Measurements from ENCODE around the gene DGKI. TPM values are rescaled to one million over a fixed set of nuclear protein-coding genes. Genes with fewer than 3 reads are reported as not detected.

Gene DGKI
- total RNA-seq, 1 donor: under 0.01 TPM

DNA sequence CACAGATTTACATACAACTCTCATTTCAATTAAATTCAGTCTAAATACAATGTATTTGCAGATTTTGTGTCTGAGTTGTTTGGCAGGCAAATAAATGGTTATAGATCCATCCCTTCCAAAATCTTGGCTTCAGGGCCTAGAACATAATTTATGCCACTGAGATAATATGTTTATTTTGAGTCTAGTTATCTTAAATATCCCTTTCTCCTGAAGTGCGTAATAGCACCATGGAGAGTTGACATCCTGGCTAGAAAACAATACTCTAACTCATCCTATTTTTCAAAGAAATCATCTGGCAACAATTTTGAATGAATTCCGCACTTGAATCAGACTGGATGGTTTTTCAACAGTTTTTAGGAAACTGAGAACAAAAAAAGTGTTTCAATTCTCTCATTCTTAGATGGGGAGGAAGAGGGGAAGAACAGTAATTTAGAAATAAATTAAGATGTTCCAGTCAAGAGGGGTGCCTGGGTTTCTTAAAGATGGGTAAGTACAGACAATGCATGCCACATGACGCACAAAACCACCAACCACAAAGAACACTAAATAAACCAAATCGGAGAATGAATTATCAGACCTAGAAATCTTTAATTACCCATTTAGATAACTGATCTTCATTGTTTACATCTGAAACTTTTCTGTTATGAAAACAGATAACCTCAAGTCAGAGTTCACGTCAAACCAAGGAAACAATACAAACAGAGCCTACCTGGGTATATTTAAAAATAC is 274.6 kb downstream of the DGKI start:
- DNase-seq (ENCODE audit: low read depth in 2 of 3, low spot score in 2 of 3): no peak

DNA sequence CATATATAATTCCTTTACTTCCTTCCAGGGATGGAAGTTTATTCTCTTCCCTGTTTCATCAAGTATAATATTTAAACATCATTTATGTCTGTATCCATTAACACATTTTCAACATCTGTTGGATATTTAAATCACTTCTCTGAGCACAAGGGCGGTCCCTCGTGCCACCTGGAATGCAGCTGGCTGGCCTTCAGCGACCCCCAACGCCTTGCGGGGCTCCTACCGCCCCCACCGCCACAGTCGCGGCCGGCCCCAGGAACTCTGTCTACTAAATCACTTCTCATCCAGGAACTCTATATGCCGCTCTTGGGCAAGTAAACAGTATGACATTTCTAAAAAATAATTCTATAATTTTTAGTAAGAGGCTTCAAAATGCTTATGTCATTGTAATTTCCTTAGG is 282.1 kb downstream of the DGKI start:
- DNase-seq (ENCODE audit: low read depth in 2 of 3, low spot score in 2 of 3): no peak

DNA sequence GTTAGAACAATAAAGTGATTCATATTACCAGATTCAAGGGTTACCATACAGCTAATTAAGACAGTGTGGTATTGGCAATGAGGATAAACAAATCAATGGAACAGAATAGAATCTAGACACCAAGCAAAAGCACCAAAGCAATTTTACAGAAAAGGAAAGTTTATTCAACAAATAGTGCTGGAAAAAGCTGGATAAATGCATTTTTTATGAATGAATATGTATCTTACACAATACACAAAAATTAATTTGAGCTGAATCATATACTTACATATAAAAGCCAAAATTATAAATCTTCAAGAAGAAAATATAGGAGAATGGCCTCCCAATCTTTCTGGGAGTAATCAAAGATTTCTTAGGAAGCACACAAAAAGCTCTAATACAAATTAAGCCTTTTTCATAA is 282.8 kb downstream of the DGKI start:
- no peak for DNase-seq (ENCODE audit: low read depth in 2 of 3, low spot score in 2 of 3)

DNA sequence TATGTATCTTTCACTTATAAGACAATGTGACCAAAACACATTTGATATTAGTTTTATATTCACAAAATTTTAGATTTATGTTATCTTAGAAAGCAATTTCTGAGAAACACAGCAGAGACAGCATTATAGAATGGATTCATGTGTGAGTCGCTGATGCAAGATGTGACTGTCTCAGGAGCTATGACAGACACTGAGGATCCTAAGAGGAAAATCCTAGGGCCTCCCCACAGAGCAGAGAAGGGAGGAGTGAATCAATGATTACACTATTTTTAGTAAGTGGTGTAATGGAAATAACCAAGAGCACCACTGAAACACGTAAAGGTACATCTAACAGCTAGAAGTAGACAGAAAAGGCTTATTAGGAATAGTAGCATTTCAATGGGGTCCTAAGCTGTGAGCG is 299.3 kb downstream of the DGKI start:
- no peak for DNase-seq (ENCODE audit: low read depth in 2 of 3, low spot score in 2 of 3)

DNA sequence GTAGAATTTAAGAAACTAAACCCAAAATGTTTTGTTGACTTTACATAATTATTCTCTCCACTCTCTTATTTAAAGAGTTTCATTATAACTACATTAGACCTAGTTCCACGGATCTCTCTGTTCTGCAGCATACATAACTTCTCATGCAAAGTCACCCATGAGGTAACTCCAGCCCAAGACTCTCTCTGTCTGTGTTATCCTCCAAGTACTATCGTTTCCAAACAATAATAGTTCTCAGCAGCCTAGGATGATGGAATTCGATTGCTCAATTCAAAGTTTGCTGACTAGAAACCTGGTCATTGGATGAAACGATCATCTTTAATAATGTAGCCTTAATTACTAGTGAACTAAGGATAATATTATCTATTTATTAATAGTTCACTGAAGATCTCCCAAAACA is 300.1 kb downstream of the DGKI start:
- no peak for DNase-seq (ENCODE audit: low read depth in 2 of 3, low spot score in 2 of 3)

DNA sequence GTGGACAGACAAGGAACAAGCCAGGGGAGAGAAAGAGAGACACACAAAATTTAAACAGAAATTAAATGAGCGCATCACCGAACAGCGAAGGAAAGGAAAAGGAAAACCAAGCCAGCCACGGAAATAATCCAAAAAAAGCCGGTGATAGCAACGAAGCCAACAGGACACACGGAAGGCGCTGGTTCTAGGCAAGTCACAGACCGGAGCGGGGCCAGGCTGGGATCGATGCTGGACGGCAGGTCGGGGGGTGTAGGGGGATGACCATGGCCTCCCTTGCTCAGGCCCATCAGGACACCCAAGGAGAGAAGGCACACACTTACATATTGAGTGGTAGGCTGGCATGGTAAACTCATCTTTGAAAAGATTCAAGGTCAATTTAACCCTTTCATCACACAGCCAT is 300.8 kb downstream of the DGKI start:
- no peak for DNase-seq (ENCODE audit: low read depth in 2 of 3, low spot score in 2 of 3)

DNA sequence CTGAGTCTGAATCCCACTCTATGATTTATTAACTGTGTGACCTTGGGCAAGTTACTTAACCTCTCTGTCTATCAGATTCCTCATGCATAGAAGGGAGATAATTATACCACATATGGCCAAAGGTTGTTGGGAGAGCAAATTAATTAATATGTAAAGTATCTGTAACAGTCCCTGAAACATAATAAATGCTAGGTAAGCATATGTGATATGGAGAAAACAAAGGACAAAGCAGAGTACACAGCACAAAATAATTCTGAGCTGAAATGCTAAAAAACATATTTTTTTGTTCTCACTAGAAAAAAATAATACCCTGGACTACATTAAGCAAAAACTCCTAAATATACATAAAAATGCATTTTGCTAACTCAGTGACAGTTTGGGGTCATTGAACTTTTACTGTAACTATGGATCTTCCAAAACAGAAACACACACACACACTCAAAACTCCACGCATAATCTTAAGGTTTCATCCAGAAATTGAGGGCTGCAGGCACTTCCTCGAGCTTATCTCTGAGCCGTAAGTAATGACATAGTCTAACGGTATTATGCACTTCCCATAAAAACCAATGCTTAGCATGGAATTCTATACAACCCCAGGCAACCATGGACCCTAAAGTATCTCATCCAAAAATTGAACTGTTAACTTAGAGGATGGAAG is 301.6 kb downstream of the DGKI start:
- DNase-seq (ENCODE audit: low read depth in 2 of 3, low spot score in 2 of 3): peak in 2 of 3 donors; percentile 43 to 74

DNA sequence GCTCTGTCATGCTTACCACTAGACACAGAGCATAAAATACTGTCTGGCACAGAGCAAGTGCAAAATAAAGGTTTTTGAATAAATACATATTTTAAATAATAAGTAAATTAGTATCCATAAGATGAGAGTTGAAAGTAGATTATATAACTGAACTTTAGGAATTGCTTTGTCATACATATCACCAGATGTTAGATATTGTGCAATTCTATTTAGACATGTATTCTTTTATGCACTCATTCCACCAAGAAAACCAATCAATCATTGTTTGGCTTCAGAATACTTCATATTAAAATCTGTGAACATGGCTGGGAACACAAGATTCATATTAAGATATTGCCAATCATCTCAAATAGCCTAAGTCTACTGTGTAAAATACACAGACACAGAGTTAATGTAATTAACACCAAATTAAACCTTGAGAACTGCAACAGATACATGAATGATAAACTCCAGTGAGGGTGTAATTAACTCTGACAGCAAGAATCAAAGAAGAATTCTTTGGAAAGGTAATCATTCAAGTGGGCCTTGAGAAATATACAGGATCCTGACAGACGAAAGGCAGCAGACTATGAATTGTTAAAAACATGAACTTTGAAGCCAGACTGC is 302.2 kb downstream of the DGKI start:
- peak in 1 of 3 donors; percentile 36 for DNase-seq (ENCODE audit: low read depth in 2 of 3, low spot score in 2 of 3)

DNA sequence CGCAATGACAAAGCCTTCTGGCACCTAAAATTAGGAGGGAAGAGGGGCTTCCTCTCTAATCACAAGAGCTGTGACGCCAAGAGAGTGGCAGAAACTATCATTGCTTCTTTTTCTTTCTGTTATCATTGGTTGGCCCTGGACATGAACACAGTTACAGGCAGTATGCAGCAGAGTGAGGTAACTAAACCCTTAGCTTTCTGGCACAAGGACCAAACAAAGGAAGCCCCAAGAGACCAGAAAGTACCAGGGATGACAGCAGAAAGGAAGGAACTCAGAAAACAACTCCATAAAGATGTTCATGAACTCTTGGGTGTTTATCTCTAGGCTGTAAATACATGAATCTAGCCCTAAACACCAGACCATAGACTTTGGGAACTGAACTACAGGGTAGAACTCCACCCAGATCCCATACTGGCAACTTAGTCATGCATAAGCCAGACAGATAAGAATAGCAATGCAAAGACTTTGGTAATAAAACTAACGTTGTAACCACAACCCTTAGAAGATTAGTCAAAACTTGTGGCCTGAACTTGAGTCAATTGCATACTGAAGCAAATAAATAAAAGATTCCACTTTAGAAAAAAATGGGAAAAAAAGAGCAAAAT is 307.6 kb downstream of the DGKI start:
- DNase-seq (ENCODE audit: low read depth in 2 of 3, low spot score in 2 of 3): no peak

DNA sequence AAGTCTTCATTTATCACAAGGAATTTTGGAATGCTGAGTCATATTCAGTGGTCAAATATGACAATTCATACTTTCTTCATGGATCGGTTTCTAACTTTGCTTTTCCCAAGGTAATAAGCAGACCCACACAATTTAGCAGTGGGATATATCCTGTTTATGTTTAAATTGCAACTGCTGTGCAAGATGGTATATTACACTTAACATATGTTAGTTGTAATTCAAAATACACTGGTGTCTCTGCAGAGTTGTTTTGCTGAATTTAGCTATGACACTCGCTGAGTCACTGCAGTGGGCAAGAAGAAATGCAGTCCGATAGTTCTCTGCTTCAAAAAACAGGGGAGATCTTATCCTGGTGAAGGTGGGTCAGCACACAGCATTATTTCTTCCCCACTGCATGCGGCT is 308.4 kb downstream of the DGKI start:
- no peak for DNase-seq (ENCODE audit: low read depth in 2 of 3, low spot score in 2 of 3)

DNA sequence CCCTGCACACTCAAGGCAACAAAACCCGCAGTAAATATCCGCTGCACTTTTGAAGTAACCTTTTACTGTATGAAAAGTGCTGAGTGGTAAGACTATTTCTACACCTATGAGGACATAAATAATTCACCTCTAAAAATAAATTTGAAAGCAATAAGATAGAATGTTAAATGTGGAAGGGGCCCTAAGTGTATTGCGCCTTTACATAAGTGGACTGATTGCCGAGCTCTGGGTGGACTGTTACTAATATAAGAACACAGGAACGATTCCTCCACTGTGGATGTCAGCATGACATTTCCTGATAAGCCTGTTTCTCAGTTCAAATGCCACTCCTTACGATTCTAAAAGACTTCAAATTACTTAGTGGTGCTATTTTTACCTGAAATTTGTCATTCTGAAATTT is 311.2 kb downstream of the DGKI start:
- DNase-seq (ENCODE audit: low read depth in 2 of 3, low spot score in 2 of 3): no peak

DNA sequence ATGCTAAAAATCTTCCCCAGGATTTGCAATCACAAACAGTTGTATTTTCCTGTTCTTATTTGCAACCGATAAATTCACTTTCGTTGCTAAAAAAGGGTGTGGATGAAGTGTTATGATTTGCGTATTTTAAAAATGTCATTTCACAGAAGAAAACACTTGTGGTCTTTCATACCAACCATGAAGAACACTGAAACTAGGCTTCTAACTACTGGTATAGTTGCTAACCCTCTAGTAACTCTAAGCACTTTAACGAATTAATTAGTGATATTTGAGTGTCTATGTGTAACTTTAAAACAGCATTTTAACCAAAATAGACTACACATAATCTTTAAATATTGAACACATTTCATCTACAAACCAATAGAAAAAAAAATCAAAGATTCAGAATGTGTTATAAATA is 315.1 kb downstream of the DGKI start:
- DNase-seq (ENCODE audit: low read depth in 2 of 3, low spot score in 2 of 3): no peak

DNA sequence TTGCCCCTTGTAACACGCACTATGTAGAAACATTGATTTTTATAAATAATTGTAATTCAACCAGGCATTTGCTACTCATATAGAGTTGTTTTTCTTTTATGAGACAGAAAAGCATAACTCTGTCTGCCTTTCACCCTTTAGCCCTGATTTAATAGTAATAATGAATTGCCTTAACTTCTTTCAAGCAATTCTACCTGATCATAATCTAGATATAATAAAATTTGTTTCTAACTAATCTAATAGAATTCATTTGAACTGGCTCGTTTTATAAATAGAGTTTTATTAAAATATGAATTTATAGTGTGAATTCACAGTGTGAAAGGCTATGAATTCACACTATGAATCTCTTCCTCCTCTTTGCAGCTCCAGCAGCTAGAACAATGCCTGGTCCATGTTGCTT is 319.1 kb downstream of the DGKI start:
- no peak for DNase-seq (ENCODE audit: low read depth in 2 of 3, low spot score in 2 of 3)

DNA sequence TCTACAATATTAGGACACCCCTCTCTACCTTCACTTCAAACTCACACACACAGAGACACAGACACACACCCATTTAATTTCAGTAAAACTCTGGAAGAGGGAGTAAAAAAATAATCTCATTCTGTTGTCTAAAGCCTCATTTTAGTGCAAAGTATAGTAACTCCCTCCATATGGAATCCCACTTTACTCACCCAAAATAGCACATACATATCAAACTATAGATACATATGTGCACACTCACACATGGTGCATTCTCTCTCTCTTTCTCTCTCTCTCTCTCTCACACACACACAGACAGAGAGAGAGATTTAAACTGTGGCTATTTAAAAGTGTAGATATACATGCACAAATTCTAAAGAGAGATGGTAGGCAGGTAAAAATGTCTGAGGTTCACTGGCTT is 323.6 kb downstream of the DGKI start:
- DNase-seq (ENCODE audit: low read depth in 2 of 3, low spot score in 2 of 3): no peak

DNA sequence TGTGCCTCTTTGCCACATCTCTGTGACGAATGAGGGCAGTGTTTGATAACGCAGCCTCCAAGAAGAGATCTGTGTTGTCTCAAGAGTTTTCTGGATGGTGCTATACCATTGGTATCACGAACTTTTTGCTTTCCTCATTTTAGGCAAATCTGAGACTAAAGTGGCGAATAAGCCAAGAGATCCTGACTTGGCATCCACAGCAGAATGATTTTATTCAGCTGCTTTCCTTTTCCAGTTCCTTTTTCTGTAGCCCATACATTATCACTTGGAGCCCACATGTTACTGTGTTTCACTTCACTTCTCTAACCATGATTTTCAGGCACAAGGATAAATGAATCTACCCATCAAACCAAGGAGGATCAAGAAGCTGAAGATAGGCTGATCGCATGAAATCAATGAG is 325.3 kb downstream of the DGKI start:
- no peak for DNase-seq (ENCODE audit: low read depth in 2 of 3, low spot score in 2 of 3)

DNA sequence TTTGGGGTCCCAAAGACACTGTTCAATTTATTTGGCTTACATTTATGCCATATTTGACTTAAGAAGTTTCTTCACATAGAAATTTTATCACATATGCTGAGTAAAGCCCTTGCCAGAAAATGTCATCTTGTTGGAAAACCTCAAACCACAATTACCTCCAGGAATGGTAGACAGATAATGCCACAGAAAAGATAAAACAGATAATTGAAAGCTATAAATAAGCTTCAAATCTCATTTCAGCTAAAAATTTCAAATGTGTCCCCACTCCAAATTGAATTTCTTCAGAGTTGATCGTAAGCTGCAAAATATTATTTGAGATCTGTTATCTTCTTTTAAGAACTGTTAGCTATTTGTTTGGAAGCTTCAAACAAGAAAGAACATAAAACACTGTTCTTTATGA is 326.8 kb downstream of the DGKI start:
- no peak for DNase-seq (ENCODE audit: low read depth in 2 of 3, low spot score in 2 of 3)

DNA sequence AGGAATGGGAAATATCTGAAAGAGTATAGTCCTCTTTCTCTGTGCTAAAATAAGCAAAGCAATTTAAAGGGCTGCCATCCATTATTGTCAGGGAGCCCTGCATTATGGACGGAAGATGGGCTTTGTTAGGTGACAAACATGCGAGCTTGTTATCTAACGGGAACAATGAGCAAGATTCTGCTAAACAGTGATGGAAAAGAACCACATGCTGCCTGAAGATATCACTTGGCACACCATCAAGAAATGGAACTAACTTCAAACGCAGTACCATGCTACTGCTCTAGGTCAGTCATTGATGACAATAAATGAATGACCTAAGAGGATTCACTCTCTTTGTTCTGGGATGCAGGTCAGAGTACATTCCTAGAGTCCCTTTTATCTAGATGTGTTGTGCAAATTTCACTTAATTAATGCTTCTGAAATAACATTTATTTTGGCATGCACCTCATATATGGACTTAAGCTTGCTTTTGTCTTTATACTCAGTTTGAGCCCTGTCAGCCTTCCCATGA is 327.5 kb downstream of the DGKI start:
- no peak for DNase-seq (ENCODE audit: low read depth in 2 of 3, low spot score in 2 of 3)

DNA sequence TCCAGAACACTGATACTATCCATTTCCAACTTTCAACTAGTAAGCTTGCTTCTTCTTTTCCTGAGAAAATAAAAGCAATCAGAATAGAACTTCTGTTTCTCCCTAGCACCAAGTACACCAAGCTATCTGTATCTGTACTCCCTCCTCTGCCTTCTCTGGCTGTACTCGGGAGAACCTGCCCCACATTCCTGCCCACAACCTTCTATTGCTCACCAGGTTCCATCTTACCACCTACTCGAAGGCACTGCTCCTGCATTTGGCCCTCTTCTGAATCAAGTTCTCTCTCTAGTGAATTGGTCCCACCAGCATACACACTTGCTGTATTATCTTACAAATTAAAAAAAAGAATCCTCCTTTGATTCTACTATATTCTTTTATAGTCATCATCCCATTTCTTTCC is 333.7 kb downstream of the DGKI start:
- DNase-seq (ENCODE audit: low read depth in 2 of 3, low spot score in 2 of 3): no peak

DNA sequence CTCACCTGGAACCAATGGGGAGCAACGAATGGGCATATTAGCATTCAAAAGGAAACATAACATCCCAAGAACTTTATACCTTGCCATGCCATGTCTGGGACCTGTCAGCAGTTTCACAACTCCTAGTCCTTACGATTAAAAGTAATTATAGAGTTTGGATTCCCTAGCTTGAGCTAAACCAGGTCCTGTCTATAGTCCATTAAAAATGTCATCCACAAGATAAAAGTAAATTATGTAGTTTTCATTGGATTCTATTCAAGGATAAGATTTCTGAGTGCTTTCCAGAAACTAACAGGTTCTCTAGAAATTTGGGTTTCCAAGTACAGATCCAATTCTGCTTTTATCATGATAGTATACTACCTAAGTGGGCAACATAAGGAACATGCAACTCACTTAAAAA is 339.7 kb downstream of the DGKI start:
- no peak for DNase-seq (ENCODE audit: low read depth in 2 of 3, low spot score in 2 of 3)

DNA sequence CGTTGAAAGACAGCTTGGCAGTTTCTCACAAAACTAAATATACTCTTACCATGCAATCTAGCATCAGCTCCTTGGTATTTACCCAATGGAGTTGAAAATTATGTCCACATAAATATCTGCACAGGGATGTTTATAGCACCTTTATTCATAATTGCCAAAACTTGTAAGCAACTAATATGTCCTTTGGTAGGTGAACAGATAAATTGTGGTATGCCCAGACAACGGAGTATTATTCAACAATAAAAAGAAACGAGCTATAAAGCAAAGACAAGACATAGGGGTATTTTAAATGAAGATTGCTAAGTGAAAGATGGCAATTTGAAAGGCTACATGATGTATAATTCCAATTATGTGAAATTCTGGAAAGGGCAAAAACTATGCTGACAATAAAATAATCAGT is 340.7 kb downstream of the DGKI start:
- DNase-seq (ENCODE audit: low read depth in 2 of 3, low spot score in 2 of 3): no peak

DNA sequence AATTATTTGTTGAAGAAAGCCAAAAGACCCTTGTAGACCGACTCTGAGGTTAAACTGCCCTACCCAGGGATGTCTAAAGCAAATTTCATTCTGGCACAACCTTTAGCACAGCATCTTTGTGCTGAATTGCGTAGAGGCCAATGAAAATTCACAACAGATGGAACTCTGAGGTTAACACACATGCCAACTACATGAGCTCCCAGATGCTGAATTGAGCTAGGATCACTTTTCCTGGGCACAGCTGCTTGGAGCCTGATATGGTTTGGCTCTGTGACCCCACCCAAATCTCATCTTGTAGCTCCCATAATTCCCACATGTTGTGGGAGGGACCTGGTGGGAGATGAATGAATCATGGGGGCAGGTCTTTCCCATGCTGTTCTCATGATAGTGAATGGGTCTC is 345.2 kb downstream of the DGKI start:
- no peak for DNase-seq (ENCODE audit: low read depth in 2 of 3, low spot score in 2 of 3)

DNA sequence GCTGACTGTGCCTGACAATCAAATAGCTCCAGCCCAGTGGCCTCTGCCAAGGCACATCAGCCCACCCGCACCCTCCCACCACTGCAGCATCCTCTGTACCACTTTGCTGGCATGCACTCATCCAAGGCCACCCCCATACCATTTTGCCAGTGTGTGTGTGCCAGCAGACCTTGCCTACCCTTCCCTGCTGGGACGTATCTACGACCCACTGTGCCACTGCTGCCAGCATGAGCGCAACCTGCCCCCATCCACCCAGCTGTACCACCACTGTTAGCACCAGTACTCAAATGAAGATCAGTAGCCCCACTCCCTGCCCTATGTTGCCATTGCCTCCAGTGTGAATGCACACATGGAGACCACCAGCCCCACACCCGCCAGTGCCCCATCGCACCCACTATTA is 353.9 kb downstream of the DGKI start:
- no peak for DNase-seq (ENCODE audit: low read depth in 2 of 3, low spot score in 2 of 3)

All from hematopoietic multipotent progenitor cell (in vitro differentiated cells).